ENCODE results near the gene CFAP65.

- TF ChIP-seq EZH2 (IDR thresholded peaks at IDR 0.05; ENCODE audit: low read length) = no peak
- TF ChIP-seq, protein P1, sequence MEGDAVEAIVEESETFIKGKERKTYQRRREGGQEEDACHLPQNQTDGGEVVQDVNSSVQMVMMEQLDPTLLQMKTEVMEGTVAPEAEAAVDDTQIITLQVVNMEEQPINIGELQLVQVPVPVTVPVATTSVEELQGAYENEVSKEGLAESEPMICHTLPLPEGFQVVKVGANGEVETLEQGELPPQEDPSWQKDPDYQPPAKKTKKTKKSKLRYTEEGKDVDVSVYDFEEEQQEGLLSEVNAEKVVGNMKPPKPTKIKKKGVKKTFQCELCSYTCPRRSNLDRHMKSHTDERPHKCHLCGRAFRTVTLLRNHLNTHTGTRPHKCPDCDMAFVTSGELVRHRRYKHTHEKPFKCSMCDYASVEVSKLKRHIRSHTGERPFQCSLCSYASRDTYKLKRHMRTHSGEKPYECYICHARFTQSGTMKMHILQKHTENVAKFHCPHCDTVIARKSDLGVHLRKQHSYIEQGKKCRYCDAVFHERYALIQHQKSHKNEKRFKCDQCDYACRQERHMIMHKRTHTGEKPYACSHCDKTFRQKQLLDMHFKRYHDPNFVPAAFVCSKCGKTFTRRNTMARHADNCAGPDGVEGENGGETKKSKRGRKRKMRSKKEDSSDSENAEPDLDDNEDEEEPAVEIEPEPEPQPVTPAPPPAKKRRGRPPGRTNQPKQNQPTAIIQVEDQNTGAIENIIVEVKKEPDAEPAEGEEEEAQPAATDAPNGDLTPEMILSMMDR (optimal IDR thresholded peaks at IDR 0.05 in 1 of 3, IDR thresholded peaks at IDR 0.05 in 1 of 3, conservative IDR thresholded peaks at IDR 0.05 in 1 of 3; ENCODE audit: extremely low read depth in 1 of 3, insufficient read depth in 2 of 3, low read length in 3 of 3) = no peak
Observed at GRCh38 chr2:218985021-218985324, 56.3 kb downstream of the CFAP65 start, which contains the start of gene FEV.

All from keratinocyte (primary cell).